ENCODE data around the gene ABCA4. TPM values are rescaled to one million over a fixed set of nuclear protein-coding genes. Genes with fewer than 3 reads are reported as not detected.

ABCA4 gene
- total and polyA plus RNA-seq, 2 experiments from 2014 or later, result 0.53 to 1.4 TPM

- DNase-seq (ENCODE audit: low spot score), result no peak
- Histone ChIP-seq H3K36me3 (replicated peaks; ENCODE audit: insufficient read depth, low read depth) (no peaks in the 10 kb centered on the region), H3K4me2 (no peak overlapping the region), H2AFZ (no peak overlapping the region), H3K4me1 (ENCODE audit: insufficient read depth) (peaks cover 15% of the 10 kb centered on the region), H3K9me2 (replicated peaks; ENCODE audit: insufficient read depth) (no peaks in the 10 kb centered on the region), H3K27me3 (no peaks in the 10 kb centered on the region), H3K4me3 (no peak overlapping the region), H3K27ac (no peak overlapping the region), H4K20me1 (ENCODE audit: insufficient read depth, poor library complexity, severe bottlenecking) (no peaks in the 10 kb centered on the region), H3K79me2 (no peaks in the 10 kb centered on the region), H3K9me3 (ENCODE audit: low read depth) (no peaks in the 10 kb centered on the region)
- WGBS (ENCODE audit: low lambda C conversion rate, missing lambda C conversion rate), result 96% methylated on average over 1 of the region's 1 CpG
- TF ChIP-seq, protein P1, sequence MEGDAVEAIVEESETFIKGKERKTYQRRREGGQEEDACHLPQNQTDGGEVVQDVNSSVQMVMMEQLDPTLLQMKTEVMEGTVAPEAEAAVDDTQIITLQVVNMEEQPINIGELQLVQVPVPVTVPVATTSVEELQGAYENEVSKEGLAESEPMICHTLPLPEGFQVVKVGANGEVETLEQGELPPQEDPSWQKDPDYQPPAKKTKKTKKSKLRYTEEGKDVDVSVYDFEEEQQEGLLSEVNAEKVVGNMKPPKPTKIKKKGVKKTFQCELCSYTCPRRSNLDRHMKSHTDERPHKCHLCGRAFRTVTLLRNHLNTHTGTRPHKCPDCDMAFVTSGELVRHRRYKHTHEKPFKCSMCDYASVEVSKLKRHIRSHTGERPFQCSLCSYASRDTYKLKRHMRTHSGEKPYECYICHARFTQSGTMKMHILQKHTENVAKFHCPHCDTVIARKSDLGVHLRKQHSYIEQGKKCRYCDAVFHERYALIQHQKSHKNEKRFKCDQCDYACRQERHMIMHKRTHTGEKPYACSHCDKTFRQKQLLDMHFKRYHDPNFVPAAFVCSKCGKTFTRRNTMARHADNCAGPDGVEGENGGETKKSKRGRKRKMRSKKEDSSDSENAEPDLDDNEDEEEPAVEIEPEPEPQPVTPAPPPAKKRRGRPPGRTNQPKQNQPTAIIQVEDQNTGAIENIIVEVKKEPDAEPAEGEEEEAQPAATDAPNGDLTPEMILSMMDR (IDR thresholded peaks at IDR 0.05; ENCODE audit: poor library complexity), result no peak
- TF ChIP-seq EZH2 (IDR thresholded peaks at IDR 0.05; ENCODE audit: borderline replicate concordance), result no peak
- TF ChIP-seq EZH2phosphoT487 (IDR thresholded peaks at IDR 0.05; ENCODE audit: low read depth, severe bottlenecking, unreplicated experiment), result no peak
Observed at GRCh38 chr1:94124538-94124937, 3.6 kb upstream of the ABCA4 start.

DNA sequence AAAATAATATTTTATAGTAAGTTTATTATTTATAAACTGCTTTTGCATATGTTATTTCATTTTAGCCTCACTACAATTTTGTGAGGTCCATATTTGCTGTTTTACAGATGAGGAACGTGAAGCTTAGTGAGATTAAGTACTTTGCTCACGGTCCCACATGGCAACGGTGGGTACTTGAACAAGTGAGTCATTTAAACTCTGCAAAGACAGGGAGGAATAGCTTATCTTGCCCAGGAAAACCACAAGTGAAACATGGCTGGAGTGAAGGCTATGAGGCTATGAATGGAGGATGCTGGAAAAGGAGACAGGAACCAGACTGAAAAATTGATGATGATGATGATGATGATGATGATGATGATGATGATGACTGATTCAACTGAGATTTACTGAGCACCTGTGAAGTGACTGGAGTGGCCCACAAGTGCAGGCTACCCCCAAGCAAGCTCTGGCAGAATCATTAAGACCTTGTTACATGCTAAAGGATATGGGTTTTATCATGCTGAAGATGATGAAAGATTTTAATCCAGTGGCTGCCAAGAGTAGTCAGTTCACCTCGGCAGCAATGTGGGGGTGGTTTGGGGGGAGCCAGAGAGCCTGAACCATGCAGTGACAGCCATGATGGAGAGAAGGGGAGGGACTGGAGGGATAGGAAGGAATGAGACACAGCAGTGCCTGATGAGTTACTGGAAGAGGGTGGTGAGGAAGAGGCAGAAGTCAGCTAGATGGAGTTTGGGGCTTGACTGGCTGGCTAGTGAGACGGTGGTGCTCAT lies 1.4 kb upstream of the ABCA4 start:
- WGBS (ENCODE audit: low lambda C conversion rate, missing lambda C conversion rate), result 76% methylated on average over 5 of the region's 5 CpGs
- no peaks in the 10 kb centered on the region for H3K79me2 ChIP-seq
- no peak overlapping the region for H3K4me2 ChIP-seq
- no peaks in the 10 kb centered on the region for H3K9me3 ChIP-seq (ENCODE audit: low read depth)
- H3K27ac ChIP-seq, result no peak overlapping the region
- H3K36me3 ChIP-seq (replicated peaks; ENCODE audit: insufficient read depth, low read depth), result no peaks in the 10 kb centered on the region
- no peak overlapping the region for H2AFZ ChIP-seq
- no peak for DNase-seq (ENCODE audit: low spot score)
- no peaks in the 10 kb centered on the region for H4K20me1 ChIP-seq (ENCODE audit: insufficient read depth, poor library complexity, severe bottlenecking)
- peaks cover 25% of the 10 kb centered on the region for H3K4me1 ChIP-seq (ENCODE audit: insufficient read depth)
- H3K9me2 ChIP-seq (replicated peaks; ENCODE audit: insufficient read depth), result no peaks in the 10 kb centered on the region
- no peak overlapping the region for H3K4me3 ChIP-seq
- no peaks in the 10 kb centered on the region for H3K27me3 ChIP-seq
- no peak for TF ChIP-seq EZH2 (IDR thresholded peaks at IDR 0.05; ENCODE audit: borderline replicate concordance)
- no peak for TF ChIP-seq EZH2phosphoT487 (IDR thresholded peaks at IDR 0.05; ENCODE audit: low read depth, severe bottlenecking, unreplicated experiment)
- TF ChIP-seq, protein P1 (IDR thresholded peaks at IDR 0.05; ENCODE audit: poor library complexity), result no peak

DNA sequence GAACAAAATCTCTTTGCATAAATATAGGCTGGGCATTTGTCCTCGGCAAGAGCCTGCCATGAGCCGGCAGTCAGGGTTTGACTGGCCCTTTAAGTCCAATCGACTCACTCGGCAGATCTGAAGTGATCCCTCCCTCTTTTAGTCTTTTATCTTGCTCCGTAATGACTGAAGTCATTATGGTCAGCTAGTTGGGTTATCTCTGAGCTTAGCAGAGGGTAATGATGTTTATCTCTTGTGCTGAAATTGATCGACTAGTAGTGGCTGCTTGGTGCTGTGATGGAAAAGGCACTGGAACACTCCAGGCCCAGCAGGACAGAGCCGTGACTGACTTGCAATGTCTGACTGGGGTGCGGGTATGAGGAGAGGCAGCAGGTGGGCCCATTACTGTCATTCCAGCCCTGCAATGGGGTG lies 468 bp upstream of the ABCA4 start:
- Histone ChIP-seq H3K36me3 (replicated peaks; ENCODE audit: insufficient read depth, low read depth) (no peaks in the 10 kb centered on the region), H3K4me2 (no peak overlapping the region), H4K20me1 (ENCODE audit: insufficient read depth, poor library complexity, severe bottlenecking) (no peaks in the 10 kb centered on the region), H3K79me2 (no peaks in the 10 kb centered on the region), H3K4me3 (no peak overlapping the region), H2AFZ (peak overlapping the region; percentile 32), H3K4me1 (ENCODE audit: insufficient read depth) (peaks cover 35% of the 10 kb centered on the region), H3K9me2 (replicated peaks; ENCODE audit: insufficient read depth) (no peaks in the 10 kb centered on the region), H3K27me3 (no peaks in the 10 kb centered on the region), H3K27ac (no peak overlapping the region), H3K9me3 (ENCODE audit: low read depth) (no peaks in the 10 kb centered on the region)
- TF ChIP-seq, protein P1 (IDR thresholded peaks at IDR 0.05; ENCODE audit: poor library complexity), result no peak
- TF ChIP-seq EZH2phosphoT487 (IDR thresholded peaks at IDR 0.05; ENCODE audit: low read depth, severe bottlenecking, unreplicated experiment) (no peak), EZH2 (IDR thresholded peaks at IDR 0.05; ENCODE audit: borderline replicate concordance) (no peak)
- no peak for DNase-seq (ENCODE audit: low spot score)
- 40% methylated on average over 8 of the region's 8 CpGs for WGBS (ENCODE audit: low lambda C conversion rate, missing lambda C conversion rate)
